ENCODE measurements around the gene EIF2A. TPM values are rescaled to one million over a fixed set of nuclear protein-coding genes. Genes with fewer than 3 reads are reported as not detected.
A peak's percentile ranks its signal among the peaks of the same experiment; 100 is the strongest.

The EIF2A gene
- total and polyA plus RNA-seq, 9 of the 15 experiments (the other 6 are each of a cell fraction or from before 2014, with no cell fraction given): 106 to 192 (median 168) TPM

DNA sequence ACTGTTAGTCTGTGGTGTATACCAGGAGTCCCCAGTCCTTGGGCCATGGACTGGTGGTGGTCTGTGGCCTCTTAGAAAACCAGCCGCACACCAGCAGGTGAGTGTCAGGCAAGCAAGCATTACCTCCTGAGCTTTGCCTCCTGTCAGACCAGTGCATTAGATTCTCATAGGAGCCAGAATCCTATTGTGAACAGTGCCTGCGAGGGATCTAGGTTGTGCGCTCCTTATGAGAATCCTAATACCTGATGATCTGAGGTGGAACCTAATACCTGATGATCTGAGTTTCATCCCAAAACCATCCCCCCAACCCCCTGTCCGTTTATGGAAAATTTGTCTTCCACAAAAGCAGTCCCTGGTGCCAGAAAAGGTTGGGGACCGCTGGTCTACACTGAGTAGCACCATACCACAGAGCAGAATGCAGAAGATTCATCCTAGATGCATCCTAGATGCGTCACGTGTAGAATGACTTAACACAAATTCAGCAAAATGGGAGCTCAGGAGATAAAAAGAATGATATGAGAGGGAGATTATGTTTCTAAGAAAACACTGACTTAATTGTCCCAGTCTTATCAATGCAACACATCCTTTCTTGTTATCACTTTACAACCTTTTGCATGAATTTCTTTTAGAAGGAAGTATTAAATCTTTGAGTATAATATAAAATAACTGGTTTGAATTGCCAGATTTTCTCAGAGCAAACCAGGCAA is 85.1 kb downstream of the EIF2A start (continued):
- TF ChIP-seq ZNF76 (CRISPR knock-in tag; IDR thresholded peaks at IDR 0.05; ENCODE audit: borderline replicate concordance) (no peak), TFAP4 (CRISPR knock-in tag; IDR thresholded peaks at IDR 0.05; ENCODE audit: borderline replicate concordance) (no peak), SMARCA5 (IDR thresholded peaks at IDR 0.05) (no peak), POLR2H (tag; IDR thresholded peaks at IDR 0.05; ENCODE audit: low read depth) (peak; percentile 47; the same call in 1 of the 2 replicates), NR1H2 (CRISPR knock-in tag; IDR thresholded peaks at IDR 0.05) (no peak), ETV5 (CRISPR knock-in tag; IDR thresholded peaks at IDR 0.05; ENCODE audit: low read depth) (no peak), CEBPZ (IDR thresholded peaks at IDR 0.05; ENCODE audit: borderline replicate concordance, low read depth, low read length) (no peak), NCOA1 (IDR thresholded peaks at IDR 0.05; ENCODE audit: low read depth) (no peak), KAT2B (IDR thresholded peaks at IDR 0.05; ENCODE audit: low read depth, low read length) (no peak), MECOM (CRISPR knock-in tag; IDR thresholded peaks at IDR 0.05) (no peak), ZNF311 (CRISPR knock-in tag; IDR thresholded peaks at IDR 0.05) (no peak), HNRNPL (IDR thresholded peaks at IDR 0.05; ENCODE audit: low read depth, low read length) (no peak), STAT5A (IDR thresholded peaks at IDR 0.05; ENCODE audit: borderline replicate concordance, low read length) (0 out of 2 replicates have a peak, but pooled peaks have one; percentile 11), HMGXB4 (CRISPR knock-in tag; IDR thresholded peaks at IDR 0.05) (no peak)
- TF ChIP-seq, protein P1, sequence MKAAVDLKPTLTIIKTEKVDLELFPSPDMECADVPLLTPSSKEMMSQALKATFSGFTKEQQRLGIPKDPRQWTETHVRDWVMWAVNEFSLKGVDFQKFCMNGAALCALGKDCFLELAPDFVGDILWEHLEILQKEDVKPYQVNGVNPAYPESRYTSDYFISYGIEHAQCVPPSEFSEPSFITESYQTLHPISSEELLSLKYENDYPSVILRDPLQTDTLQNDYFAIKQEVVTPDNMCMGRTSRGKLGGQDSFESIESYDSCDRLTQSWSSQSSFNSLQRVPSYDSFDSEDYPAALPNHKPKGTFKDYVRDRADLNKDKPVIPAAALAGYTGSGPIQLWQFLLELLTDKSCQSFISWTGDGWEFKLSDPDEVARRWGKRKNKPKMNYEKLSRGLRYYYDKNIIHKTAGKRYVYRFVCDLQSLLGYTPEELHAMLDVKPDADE (conservative IDR thresholded peaks at IDR 0.05; ENCODE audit: control insufficient read depth, low read depth, low read length): no peak
- TF ChIP-seq, protein P2, sequence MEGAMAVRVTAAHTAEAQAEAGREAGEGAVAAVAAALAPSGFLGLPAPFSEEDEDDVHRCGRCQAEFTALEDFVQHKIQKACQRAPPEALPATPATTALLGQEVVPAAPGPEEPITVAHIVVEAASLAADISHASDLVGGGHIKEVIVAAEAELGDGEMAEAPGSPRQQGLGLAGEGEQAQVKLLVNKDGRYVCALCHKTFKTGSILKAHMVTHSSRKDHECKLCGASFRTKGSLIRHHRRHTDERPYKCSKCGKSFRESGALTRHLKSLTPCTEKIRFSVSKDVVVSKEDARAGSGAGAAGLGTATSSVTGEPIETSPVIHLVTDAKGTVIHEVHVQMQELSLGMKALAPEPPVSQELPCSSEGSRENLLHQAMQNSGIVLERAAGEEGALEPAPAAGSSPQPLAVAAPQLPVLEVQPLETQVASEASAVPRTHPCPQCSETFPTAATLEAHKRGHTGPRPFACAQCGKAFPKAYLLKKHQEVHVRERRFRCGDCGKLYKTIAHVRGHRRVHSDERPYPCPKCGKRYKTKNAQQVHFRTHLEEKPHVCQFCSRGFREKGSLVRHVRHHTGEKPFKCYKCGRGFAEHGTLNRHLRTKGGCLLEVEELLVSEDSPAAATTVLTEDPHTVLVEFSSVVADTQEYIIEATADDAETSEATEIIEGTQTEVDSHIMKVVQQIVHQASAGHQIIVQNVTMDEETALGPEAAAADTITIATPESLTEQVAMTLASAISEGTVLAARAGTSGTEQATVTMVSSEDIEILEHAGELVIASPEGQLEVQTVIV (CRISPR knock-in tag; IDR thresholded peaks at IDR 0.05; ENCODE audit: borderline replicate concordance): no peak
- TF ChIP-seq, protein P3, sequence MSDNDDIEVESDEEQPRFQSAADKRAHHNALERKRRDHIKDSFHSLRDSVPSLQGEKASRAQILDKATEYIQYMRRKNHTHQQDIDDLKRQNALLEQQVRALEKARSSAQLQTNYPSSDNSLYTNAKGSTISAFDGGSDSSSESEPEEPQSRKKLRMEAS (CRISPR knock-in tag; IDR thresholded peaks at IDR 0.05): no peak
